ENCODE data around the gene RMC1.
"Not testable (repeated sequence)": the region's sequence is repeated elsewhere in the genome, so short reads cannot be mapped to it uniquely, and the experiment has no call there.

The RMC1 gene

DNA sequence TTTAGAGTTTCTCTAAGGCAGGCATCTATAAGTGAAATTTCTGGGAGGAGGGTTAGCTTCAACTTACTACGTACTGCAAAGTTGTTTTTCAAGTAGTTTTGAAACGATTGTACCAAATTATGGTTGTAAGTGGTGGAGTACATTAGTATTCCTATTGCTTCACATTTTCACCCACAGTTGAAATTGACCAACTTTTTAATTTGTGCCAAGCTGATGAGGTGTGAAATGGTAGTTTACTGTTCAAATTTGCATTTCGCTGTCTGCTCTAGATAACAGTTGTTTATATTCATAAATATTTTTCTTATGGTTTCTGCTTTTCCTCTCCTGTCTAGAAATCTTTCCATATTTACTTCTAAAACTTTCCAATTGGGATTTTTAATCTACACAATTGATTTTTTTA, 64.4 kb downstream of the RMC1 start:
- no peak for DNase-seq

DNA sequence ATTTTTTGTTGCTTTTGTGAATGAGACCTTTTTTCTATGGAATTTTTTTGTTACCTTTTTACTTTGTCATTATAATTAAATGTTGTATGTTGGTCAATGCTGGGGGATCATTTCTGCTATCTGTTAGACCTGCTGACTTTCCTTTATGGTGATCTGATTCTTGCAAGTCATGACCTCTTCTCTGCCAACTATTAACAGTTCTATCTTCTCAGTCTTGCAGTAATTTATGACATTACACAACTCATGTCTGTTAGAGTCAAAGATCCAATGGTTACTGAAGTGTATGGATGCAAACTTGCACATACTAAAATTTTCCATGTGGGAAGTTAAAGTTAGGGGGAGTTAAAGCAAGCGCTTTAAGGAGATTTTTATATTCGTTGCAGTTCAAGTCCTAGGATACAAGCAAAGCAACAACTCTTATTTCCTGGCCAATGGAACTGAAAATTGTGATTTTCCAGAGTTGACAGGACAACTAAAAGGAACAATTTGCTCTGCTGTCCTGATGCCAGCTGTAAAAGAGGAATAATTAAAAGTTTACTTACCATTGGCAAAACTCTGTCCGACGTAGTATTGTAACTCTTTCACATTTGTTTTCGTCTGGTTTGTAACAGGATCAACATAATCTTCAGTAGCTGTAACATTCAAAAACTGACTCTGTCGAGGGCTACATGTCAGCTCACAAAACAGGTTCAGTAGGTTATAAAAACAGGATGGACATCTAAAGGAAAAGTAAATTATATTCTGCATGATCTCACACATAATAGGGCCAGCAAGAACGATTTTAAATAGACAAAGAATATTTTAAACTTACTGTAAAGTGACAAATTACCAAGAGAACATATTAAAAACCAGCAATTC, 65.2 kb downstream of the RMC1 start:
- DNase-seq = no peak

DNA sequence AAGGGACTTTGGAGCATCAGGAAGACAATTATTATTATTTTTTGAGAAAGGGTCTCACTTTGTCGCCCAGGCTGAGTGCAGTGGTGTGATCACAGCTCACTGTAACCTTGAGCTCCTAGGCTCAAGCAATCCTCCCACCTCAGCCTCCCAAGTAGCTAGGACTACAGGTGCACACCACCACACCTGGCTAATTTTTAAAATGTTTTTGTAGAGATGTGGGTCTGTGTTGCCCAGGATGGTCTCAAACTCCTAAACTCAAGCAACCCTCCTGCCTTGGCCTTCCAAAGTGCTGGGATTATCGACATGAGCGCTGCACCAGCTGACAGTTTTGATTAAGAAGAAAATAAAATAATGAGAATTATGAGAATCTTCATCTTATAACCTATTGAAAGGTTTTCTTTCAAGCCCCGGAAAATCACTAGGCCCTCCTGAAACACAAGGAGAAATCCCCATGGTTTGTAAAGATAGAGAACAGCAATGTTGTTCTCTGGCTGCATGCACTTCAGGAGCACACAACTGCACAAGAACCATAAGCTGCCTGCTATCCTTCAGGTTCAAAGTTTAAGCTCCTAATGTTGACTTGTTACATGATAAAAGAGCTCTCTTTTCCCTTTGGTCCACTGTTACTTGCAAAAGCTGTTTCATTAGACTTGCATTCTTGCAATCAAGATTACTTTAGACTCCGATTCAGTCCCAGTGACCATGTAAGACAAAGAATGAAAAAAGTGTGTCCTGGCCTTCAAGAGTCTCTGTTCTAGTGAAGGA, 66.2 kb downstream of the RMC1 start:
- no peak for DNase-seq

DNA sequence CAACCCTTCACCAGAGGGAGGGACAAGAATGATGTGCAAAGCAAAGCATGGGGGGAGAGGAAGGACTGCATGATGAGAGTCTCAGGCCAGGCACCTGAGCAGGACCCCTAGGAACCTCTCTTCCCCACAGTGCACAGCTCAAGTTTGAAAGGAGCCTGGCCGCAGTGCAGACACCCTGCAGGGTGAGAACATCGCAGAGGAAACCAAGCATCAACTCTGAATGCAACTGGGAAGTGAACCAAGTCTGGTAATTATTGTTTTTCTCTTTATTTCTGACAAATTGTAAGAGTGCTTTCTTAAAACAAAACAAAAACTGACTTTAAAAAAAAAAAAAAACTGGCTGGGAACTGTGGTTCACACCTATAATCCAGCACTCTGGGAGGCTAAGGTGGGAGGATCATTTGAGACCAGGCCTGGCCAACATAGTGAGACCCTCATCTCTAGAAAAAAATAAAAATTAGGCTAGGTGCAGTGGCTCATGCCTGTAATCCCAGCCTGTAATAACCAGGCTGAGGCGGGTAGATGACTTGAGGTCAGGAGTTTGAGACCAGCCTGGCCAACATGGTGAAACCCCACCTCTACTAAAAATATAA, 67.7 kb downstream of the RMC1 start:
- DNase-seq = no peak

DNA sequence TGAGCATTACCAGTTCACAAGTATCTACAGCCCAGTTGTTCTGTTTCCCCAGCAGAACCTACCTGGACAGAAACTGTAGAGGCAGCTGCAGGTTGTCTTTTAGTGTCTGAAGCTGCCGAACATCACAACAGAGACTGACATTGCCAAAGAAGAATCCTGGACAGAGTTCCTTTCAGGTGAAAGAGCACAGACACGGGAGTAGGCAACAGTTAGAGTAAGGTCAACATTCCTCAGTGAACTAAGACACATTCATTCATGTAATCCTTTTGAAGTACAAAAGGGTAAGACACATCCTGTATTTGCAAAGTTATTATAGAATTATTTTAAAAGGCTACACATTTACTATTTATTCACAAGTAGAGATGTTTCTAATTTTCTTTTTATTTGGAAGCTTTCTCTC, 68.7 kb downstream of the RMC1 start:
- no peak for DNase-seq

DNA sequence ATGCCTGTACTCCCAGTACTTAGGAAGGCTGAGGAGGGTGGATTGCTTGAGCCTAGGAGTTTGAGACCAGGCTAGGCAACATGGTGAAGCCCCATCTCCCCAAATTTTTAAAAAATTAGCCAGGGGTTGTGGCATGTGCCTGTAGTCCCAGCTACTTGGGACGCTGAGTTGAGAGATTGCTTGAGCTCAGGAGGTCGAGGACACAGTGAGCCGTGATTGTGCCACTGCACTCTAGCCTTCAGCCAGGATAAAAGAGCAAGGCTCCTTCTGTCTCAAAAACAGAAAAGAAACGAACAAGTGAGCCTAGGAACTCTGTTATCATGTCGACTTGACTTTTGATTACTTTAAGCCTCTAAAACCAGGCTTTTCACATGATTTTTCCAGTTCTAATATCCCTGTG, 69.3 kb downstream of the RMC1 start:
- no peak for DNase-seq

DNA sequence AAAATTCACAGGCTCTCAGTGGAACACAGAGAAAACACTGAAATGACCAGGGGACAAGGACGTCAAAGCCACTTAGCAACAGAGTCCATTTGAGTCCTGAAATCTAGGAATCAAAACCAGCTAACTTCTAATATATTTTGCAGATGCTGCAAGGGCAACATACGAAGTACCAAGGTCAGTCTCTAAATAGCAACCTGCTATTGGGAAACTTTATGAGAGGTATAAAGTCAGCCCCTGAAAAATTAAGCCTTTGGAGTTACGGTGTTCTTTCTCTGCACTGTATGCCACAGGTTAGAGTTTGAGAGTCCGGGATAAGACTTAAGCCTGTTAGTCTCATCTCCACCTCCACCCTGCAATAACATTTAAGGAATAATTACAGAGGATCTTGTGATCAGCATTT, 69.7 kb downstream of the RMC1 start:
- DNase-seq = no peak

DNA sequence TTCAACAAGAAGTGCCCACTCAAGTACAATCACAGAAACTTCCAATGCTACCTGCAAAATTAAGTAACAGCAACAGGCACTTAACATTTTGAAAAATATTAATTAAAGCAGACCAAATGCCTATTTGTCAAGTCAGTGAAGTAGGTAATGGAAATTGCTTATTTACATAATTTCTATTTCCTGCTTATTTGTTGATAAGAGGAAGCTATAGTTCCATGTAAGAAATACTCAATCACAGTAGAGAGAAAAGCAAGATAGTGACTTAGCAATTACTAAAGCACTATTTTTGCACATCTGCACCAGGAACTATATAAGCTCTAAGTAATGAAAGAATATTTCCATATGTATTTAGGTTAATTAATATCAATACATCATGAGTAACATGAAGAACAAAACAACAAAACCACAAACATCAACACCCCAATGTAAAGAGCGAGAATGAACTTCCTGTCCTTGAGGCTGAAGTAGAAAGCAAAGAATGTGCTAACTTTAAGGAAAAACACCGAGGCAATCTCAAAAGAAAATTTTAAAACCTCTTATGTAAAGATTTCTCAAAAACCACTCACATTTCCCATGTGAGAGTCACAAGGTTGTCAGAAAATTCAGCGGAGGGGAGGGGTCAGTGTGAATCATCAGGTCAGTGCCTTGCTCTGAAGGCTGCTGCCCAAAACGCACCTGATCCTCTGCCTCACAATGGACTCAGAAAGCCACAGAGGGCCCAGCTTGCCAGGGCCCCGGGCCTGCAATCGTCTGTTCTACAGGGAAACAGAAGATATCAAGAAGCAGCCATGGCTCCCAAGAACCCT, 70.5 kb downstream of the RMC1 start:
- no peak for DNase-seq

DNA sequence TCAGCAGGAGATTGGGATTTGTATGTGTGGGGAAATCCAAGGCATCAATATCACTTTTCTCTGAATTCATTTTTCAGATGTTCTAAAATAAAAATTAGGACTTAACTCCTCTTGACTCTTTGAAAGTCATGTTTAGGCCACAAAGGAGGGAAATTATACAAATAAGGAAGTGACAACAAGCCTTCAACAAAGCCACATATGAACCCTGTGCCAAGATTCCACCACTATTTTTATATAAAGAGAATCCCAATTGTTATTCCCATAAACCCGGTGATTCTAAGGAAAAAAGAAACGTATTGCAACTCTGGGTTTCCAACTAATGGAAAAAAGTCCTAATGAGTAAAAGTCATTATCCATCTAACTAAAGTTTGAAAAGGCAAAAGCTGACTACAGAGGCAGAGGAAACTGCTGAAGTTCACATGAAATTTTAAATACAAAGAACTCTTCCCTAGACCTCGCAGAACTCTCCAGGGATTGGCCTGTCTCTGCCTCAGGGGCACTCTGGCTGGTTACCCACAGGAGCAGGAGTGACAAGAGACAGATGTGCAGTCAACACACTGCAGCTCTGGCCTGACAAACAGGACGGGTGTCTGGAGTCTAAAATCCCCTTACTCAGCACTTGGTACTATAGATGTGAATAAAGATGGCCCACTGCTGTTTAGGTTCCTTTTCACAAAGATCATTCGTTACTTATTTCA, 71.4 kb downstream of the RMC1 start:
- no peak for DNase-seq

DNA sequence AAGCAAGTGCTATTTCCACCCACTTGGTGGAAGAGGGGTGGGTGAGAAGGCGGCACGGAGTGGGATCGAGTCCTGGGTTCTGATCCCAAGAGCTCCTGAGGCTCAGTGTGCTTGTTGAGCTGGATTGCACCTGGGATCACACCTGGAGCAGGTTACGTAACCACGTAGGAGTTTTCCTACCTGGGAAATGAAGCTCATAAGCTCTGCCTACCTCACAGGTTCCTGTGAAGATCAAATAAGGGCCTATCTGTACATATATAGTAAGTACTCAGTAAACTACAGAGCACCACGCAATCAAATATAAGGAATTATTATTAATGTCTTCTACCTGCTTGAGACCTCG, 72.0 kb downstream of the RMC1 start:
- DNase-seq = no peak

DNA sequence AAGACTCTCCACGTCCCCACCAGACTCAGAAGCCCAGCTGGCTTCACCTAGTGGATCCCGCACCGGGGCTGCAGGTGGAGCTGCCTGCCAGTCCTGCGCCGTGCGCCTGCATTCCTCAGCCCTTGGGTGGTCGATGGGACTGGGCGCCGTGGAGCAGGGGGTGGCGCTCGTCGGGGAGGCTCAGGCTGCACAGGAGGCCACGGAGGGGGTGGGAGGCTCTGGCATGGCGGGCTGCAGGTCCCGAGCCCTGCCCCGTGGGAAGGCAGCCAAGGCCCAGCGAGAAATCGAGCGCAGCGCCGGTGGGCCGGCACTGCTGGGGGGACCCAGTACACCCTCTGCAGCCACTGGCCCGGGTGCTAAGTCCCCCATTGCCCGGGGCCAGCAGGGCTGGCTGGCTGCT, 74.2 kb downstream of the RMC1 start:
- DNase-seq = not testable (repeated sequence)

DNA sequence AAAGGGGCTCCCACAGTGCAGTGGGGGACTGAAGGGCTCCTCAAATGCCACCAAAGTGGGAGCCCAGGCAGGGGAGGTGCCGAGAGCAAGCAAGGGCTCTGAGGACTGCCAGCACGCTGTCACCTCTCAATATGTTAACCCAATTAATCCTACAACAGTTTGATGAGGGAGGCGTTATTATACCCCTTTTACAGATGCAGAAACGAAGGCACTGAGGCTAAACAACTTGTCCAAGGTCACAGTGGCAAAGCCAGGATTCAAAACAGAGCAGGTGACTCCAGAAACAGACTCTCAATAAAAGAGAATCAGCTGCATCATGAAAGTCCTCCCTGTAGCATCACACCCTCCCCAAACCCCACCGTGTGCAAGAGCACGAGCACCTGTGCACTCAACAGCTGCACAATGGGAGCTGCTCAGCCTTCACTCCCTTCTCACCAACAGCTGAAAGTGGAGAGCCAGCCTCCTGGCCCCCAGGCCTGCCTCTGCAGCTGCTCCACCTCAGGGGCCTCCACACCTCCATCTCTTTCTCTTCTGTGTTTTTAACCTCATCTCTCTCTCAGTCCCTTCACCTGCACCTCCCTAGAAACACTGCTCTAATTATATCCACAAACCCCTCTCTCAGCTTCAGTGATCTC, 74.9 kb downstream of the RMC1 start:
- DNase-seq = no peak

DNA sequence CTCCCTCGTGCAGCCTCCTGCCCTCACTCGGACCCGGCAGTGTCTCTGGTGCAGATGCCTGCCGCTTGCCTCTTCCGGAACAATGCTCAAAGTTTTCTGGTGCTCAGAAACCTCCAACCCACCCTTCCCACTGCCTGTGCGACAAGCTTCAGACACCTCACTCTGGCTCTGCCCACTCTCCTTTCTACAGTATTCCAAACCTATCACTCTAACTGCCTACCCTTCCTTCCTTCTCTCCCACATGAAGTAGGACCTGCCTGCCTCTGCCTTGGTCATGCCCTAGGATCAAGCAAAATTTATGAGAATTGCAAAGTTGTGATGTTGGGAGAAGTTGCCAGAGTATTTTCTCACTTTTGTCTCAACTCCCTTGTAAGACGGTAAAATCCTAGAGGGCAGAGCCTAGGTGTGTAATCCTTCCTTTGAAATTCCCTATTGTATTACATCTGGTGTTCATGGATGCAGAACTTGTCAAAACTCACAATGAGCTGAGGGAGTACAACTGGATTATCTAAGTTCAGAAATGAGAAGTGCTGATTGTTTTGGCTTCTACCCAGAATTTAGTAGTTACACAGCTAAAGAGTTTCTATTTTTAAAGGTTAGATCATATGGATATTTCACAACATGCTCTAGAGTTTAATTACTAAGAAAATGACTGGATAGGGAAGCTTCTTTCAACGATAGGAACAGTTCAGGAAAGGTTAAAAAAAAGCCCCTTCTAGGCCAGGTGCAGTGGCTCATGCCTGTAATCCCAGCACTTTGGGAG, 75.8 kb downstream of the RMC1 start:
- no peak for DNase-seq

DNA sequence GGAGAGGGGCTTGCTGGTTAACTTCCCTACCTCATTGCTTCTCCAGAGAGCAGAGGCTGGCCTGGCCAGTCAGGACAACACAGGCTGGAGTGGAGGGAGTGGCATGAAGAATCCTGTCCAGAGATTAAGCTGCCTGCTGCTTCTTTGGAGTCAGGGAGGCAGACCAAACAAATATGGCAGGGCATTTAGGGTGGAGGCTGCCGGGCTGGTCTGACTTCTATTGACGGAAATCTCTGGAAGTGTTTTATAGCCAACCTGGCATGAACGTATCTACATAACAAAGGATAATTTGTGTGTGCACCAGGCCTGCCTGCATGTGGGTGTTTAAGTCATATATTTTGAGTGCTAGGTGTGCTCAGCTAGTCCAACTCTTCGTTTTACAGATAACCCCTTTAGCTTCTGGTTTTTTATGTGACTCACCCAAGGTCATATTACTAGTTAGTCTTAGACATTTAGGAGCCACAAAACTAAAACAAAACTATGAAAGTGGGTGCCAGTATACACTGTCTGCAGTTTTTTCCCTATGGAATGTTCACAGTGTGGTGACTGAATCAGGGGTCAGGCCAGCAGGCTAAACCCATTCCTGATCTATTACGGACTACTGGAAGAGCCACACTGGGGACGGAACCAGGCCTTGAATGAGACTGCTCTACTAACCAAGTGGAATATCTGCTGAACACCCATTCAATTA, 77.5 kb downstream of the RMC1 start:
- no peak for DNase-seq
